Kidney glomerular epithelial cell (primary cell): ENCODE data around the gene SEBOX.

Source experiments
- DNase-seq: peaks from one replicate; lab custom pipeline; 2025; lab: John Stamatoyannopoulos, UW

The SEBOX gene

GRCh38 chr17:28318759-28319597 is 46.0 kb downstream of the SEBOX start, which contains the start of gene TMEM97:
Gene TMEM97, plus strand, starts transcription at chr17:28319200. Its CDS starts 40 bp downstream, at chr17:28319240.
- DNase-seq: peak; percentile 94

- no peak for DNase-seq
Observed at GRCh38 chr17:28317966-28318758, 46.8 kb downstream of the SEBOX start.

GRCh38 chr17:28317099-28317965 is 47.7 kb downstream of the SEBOX start:
- DNase-seq: no peak

GRCh38 chr17:28315846-28316705 is 48.9 kb downstream of the SEBOX start:
- no peak for DNase-seq

- no peak for DNase-seq
Observed at GRCh38 chr17:28313841-28314240, 51.2 kb downstream of the SEBOX start.
